UCSD-AML1 (cell line): ENCODE results near the gene LMAN1L.
A peak's percentile ranks its signal among the peaks of the same experiment; 100 is the strongest.

Experiments used
- DNase-seq: peaks from one replicate; lab custom pipeline; 2025; ENCODE audit not compliant: unreplicated experiment; lab: John Stamatoyannopoulos, UW

LMAN1L gene

GRCh38 chr15:74809956-74810355 lies 2.7 kb upstream of the LMAN1L start:
- no peak for DNase-seq

- DNase-seq = no peak
These were observed 2.7 kb downstream of the LMAN1L start for GRCh38 chr15:74815121-74815934.

- DNase-seq = no peak
These were observed 3.3 kb downstream of the LMAN1L start for GRCh38 chr15:74815961-74816360.

DNA sequence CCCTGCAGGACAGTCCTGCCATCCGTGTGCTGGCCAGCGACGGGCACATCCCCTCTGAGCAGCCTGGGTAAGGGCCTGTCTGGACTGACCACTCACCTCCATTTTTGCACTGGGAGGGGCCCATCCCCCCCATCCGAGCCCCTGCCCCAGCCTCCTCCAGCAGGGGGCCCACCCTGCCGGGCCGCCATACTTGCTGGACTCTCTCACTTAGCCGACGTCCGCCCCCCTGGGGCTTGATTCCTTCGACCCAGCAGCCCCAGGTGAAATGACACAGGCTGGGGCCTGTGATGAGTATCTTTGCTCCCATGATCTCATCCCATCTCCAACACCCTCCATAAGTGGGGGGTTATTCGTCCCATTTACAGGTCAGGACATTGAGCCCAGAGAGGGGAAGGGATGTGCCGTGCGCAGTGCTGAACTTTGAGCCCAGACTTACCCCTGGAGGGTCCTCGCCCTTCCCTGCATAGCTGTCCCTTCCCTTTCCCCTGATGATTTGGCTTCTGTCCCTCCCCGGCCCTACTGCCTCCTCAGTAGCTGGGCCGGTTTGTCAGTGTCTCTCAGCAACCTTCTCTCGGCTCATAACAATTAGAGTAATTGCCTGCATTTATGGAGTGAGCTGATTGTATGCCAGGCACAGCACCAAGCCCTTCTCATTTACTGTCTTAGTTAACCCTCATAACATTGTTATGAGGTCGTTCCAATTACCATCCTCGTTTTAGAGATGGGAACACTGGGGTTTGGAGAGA lies 4.2 kb downstream of the LMAN1L start:
- no peak for DNase-seq

DNA sequence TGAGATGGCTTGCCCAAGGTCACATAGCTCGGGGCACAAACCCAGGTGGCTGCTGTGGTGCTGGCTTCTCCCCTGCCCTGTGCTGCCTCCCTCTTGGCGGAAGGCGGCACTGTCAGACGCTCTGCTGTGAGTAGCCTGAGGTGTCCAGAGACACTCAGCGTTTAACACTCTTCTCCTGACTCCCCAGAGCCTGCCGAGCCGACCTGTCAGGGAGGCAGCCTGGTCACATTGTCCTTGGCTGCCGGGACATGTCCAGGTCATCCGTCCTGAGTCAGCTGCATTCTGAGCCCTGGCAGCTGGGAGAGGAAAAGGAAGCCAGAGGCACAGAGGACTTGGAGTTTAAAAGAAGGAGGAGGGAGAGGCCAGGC lies 4.7 kb downstream of the LMAN1L start:
- DNase-seq = no peak

DNA sequence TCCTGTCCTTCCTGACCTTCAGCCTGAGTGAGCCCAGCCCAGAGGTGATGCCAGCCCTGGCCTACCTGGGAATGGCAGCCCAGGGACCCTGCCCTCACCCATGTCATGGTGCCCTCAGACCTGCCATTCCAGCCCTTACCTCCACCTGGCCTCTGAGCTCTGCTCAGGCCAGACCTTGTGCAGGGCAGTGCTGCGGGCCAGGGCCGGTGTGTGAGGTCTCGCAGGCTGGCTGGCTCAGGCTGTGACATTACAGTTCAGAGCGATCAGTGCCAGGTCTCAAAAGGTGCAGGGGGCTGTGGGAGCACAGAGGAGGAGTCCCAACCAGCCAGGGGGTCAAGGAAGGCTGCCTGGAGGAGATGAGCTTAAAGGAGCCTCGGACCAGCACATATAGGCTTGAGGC lies 7.4 kb downstream of the LMAN1L start:
- no peak for DNase-seq

DNA sequence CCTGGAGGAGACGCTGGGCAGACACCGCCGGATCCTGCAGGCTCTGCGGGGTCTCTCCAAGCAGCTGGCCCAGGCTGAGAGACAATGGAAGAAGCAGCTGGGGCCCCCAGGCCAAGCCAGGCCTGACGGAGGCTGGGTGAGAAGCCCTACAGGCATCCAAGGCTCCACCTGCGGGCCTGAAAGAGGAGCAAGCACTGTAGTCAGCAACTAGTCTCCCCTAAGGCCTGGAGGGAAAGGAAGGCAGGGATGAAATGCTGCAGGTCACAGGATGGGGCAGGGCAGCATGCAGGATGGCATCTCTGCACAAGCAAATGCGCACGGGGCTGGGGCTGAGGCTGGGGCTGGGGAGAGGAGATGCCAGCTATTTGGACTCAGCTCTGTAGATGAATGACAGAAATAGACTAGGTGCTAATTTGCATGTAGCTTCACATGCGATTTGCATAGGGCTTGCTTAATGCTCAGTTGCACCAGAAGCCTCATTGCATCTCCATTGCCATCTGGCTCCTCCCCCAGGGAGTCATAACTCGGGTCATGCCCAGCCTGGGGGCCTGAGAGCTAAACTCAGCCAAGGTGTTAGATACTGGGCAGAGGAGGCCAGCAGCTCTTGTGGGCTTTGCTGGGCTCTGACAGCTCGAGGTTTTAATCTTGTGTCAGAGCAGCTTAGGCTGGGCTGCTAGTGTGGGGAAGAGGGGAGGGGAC lies 8.6 kb downstream of the LMAN1L start:
- DNase-seq = no peak

GRCh38 chr15:74821790-74822158 lies 9.1 kb downstream of the LMAN1L start:
- DNase-seq = no peak

- no peak for DNase-seq
These were observed 9.6 kb downstream of the LMAN1L start for GRCh38 chr15:74822233-74822632.

DNA sequence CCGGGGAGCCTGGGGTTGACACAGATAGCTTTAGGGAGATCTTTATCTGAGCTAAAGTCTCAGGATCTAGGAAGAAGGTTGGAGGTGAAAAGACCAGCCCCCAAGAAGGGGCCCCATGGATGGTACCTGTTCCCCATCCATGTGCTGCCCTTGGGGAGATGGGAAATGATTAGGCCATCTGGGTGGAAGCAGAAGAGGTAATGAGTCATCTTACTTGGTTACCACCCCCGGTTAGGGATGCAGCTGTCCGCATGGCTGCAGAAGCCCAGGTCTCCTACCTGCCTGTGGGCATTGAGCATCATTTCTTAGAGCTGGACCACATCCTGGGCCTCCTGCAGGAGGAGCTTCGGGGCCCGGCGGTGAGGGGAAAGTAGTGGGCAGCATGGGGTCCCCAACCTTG lies 10.7 kb downstream of the LMAN1L start:
- no peak for DNase-seq

DNA sequence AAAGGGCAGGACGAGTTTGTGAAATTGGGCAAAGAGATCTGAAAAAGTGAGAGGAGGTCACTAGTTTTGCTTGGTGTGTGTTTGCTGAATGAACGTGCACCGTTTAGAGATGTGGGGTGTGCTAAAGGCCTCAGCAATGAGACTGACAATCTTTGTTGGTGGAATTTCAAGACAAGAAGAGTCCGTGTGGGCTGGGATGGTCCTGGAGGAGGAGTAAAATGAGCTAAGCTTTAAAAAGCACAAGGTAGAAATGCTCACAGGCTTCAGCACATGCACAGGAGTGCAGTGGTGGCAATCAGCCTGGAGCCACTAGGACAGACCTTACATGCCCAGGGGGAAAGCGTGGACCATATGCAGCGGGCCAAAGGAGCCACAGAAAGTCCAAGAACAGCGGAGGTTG lies 12.3 kb downstream of the LMAN1L start:
- no peak for DNase-seq

- no peak for DNase-seq
These were observed 13.2 kb downstream of the LMAN1L start for GRCh38 chr15:74825866-74826265.

DNA sequence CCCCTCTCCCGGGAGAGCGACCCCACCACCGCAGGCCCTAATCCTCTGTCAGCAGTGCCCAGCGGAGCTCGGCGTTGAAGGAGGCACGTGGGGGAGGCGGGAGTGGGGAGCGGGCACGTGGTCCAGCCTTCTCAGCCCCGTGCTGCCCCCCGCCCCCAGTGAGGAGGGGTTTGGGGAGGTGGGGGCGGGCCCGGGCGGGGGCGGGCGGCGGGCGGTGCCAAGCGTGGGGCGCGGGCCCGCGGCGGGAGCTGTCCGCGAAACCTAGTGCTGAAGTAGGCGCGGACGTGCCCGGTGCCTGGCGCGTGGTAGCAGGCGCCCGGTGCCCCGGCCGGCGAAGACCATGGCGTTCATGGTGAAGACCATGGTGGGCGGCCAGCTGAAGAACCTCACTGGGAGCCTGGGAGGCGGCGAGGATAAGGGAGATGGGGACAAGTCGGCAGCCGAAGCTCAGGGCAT lies 13.8 kb downstream of the LMAN1L start, which contains the start of gene CPLX3:
TSS of gene CPLX3 (plus strand) at position 264 of the 456 bp plus-strand sequence. CDS start at position 341, 77 bp downstream.
- DNase-seq = peak; percentile 30

GRCh38 chr15:74826921-74827320 lies 14.3 kb downstream of the LMAN1L start:
- DNase-seq = no peak

- no peak for DNase-seq
These were observed 15.0 kb downstream of the LMAN1L start for GRCh38 chr15:74827614-74828013.

GRCh38 chr15:74828835-74829234 lies 16.2 kb downstream of the LMAN1L start:
- no peak for DNase-seq

GRCh38 chr15:74829486-74829885 lies 16.9 kb downstream of the LMAN1L start:
- no peak for DNase-seq

DNA sequence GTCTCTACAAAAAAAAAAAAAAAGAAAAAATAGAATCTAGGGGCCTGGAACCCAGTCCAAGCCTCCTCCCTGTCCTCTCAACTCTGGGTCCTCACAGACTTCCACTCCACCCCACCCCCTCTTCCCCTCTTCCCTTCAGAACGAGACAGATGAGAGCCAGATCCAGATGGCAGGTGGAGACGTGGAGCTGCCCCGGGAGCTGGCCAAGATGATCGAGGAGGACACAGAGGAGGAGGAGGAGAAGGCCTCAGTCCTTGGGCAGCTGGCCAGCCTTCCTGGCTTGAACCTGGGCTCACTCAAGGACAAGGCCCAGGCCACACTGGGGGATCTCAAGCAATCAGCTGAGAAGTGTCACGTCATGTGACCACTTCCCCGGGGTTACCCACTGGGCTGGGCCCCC lies 17.4 kb downstream of the LMAN1L start:
- no peak for DNase-seq

DNA sequence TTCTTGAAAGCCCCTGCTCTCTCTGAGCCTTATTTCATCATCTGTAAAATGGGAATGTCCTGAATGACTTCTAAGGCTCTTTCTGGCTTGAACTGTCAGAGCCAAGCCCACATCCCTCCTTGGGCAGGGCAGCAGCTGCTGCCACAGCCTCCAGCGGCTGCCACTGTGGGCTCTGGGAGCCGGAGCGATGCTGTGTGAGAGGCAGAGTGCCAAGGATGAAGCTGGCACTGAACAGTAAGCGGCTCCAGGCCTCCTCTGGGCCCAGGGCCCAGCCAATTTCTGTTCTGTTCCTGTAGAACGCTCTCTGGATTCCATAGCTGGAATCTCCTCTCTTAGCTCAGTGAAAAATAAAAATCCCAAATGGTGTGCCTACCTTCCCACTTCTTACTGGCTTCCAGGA lies 18.2 kb downstream of the LMAN1L start:
- no peak for DNase-seq

- DNase-seq = no peak
These were observed 19.3 kb downstream of the LMAN1L start for GRCh38 chr15:74831813-74832495.

GRCh38 chr15:74832826-74833225 lies 20.2 kb downstream of the LMAN1L start:
- no peak for DNase-seq
